Loucy (cell line): ENCODE results near the gene GAB2.

ENCODE experiments used
- H2AFZ ChIP-seq: fragments of 200-600 bp; sonication (generic); 2 replicates; pipeline ENCODE4 v1.6.0; 2016; ENCODE audit warnings: antibody characterized with exemption, mild to moderate bottlenecking, low read length, moderate library complexity
- H3F3A ChIP-seq: fragments of 200-600 bp; 2 replicates; pipeline ENCODE4 v1.6.0; 2016; ENCODE audit warnings: antibody characterized with exemption, low read depth, mild to moderate bottlenecking
- H3K27me3 ChIP-seq: fragments of 200-600 bp; sonication (generic); 2 replicates; pipeline ENCODE4 v1.6.1; 2014; ENCODE audit warnings: low read length, mild to moderate bottlenecking; ENCODE audit not compliant: insufficient read depth, poor library complexity, severe bottlenecking
- H3K36me3 ChIP-seq: fragments of 200-600 bp; sonication (generic); 2 replicates; pipeline ENCODE4 v1.6.1; 2016; ENCODE audit warnings: low read length; ENCODE audit not compliant: insufficient read depth
- H3K4me1 ChIP-seq: fragments of 200-600 bp; sonication (generic); 2 replicates; pipeline ENCODE4 v1.5.1; 2014; ENCODE audit warnings: low read length, mild to moderate bottlenecking; ENCODE audit not compliant: insufficient read depth, poor library complexity, severe bottlenecking
- H3K4me2 ChIP-seq: fragments of 200-600 bp; sonication (generic); 2 replicates; pipeline ENCODE4 v1.6.0; 2014; ENCODE audit warnings: antibody characterized with exemption, low read length, low read depth, mild to moderate bottlenecking; ENCODE audit not compliant: poor library complexity, severe bottlenecking
- H3K4me3 ChIP-seq: fragments of 200-600 bp; sonication (generic); 2 replicates; pipeline ENCODE4 v1.5.1; 2014; ENCODE audit warnings: low read length, mild to moderate bottlenecking, mixed read lengths; ENCODE audit not compliant: poor library complexity, severe bottlenecking
- H3K79me2 ChIP-seq: fragments of 200-600 bp; sonication (generic); 2 replicates; pipeline ENCODE4 v1.6.1; 2014; ENCODE audit warnings: low read length; ENCODE audit not compliant: insufficient read depth
- H3K9ac ChIP-seq: fragments of 200-600 bp; sonication (generic); 2 replicates; pipeline ENCODE4 v1.6.0; 2014; ENCODE audit warnings: mild to moderate bottlenecking, low read depth, low read length, moderate library complexity; ENCODE audit not compliant: poor library complexity, severe bottlenecking
- H3K9me2 ChIP-seq: fragments of 200-600 bp; sonication (generic); replicated peaks from 2 replicates; pipeline ENCODE4 v1.6.1; 2016; ENCODE audit warnings: low read depth, low read length, mixed read lengths
- H3K9me3 ChIP-seq: fragments of 200-600 bp; sonication (generic); 2 replicates; pipeline ENCODE4 v1.6.1; 2014; ENCODE audit warnings: mild to moderate bottlenecking, antibody characterized with exemption, low read length, low read depth; ENCODE audit not compliant: insufficient read depth
- H4K20me1 ChIP-seq: fragments of 200-600 bp; sonication (generic); 2 replicates; pipeline ENCODE4 v1.6.0; 2014; ENCODE audit warnings: antibody characterized with exemption, low read length, mild to moderate bottlenecking; ENCODE audit not compliant: insufficient read depth, poor library complexity, severe bottlenecking
- CTCF ChIP-seq: fragments of 200-600 bp; sonication (generic); conservative IDR thresholded peaks from 2 replicates; pipeline ENCODE4 v1.5.1; 2014; ENCODE audit warnings: mild to moderate bottlenecking, antibody characterized with exemption, low read length
- EZH2phosphoT487 ChIP-seq: fragments of 200-600 bp; IDR thresholded peaks from 2 replicates; pipeline ENCODE4 v1.6.1; 2018; ENCODE audit warnings: antibody characterized with exemption, mild to moderate bottlenecking, moderate library complexity, borderline replicate concordance

The GAB2 gene

GRCh38 chr11:78344676-78345075 lies 72.9 kb downstream of the GAB2 start:
- Histone ChIP-seq H3K4me3 (no peak overlapping the region), H2AFZ (no peak overlapping the region), H3K9me3 (no peaks in the 10 kb centered on the region), H3K4me2 (no peak overlapping the region), H3K9me2 (no peaks in the 10 kb centered on the region), H3K27me3 (no peaks in the 10 kb centered on the region), H3K4me1 (no peaks in the 10 kb centered on the region), H3K9ac (no peak overlapping the region), H3K79me2 (no peaks in the 10 kb centered on the region), H4K20me1 (no peaks in the 10 kb centered on the region), H3F3A (no peaks in the 10 kb centered on the region), H3K36me3 (no peaks in the 10 kb centered on the region)
- TF ChIP-seq CTCF = no peak
- no peak for TF ChIP-seq EZH2phosphoT487

- Histone ChIP-seq H3K79me2 (no peaks in the 10 kb centered on the region), H2AFZ (no peak overlapping the region), H3K9ac (no peak overlapping the region), H3K4me2 (no peak overlapping the region), H3K9me2 (no peaks in the 10 kb centered on the region), H3K27me3 (no peaks in the 10 kb centered on the region), H3K4me3 (no peak overlapping the region), H3K9me3 (no peaks in the 10 kb centered on the region), H3F3A (no peaks in the 10 kb centered on the region), H3K36me3 (no peaks in the 10 kb centered on the region), H4K20me1 (no peaks in the 10 kb centered on the region), H3K4me1 (no peaks in the 10 kb centered on the region)
- no peak for TF ChIP-seq CTCF
- no peak for TF ChIP-seq EZH2phosphoT487
These were observed 73.5 kb downstream of the GAB2 start for GRCh38 chr11:78344094-78344493.

DNA sequence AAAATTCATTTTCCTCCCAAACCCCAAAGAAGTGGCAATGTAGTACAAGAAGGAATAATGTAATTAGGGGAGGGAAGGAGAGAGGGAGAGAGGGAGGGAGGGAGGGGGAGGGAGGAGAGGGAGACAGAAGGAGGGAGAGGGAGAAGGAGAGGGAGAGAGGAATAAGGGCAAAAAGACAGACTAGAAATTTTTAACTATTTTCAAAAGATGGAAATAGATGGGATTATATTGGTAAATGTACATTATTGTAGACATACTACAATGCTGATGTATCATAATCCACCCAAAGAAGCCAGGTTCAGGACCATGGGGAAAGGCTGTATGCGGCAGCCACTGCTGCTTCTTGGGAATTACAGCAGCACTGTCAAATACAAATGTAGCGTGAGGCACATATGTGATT lies 74.3 kb downstream of the GAB2 start:
- H3K36me3 ChIP-seq = no peaks in the 10 kb centered on the region
- H3K4me3 ChIP-seq = no peak overlapping the region
- no peaks in the 10 kb centered on the region for H3K4me1 ChIP-seq
- no peak for TF ChIP-seq EZH2phosphoT487
- no peak for TF ChIP-seq CTCF
- no peak overlapping the region for H3K4me2 ChIP-seq
- no peaks in the 10 kb centered on the region for H3F3A ChIP-seq
- H4K20me1 ChIP-seq = no peaks in the 10 kb centered on the region
- H3K9me2 ChIP-seq = no peaks in the 10 kb centered on the region
- no peak overlapping the region for H2AFZ ChIP-seq
- no peaks in the 10 kb centered on the region for H3K79me2 ChIP-seq
- H3K9ac ChIP-seq = no peak overlapping the region
- no peaks in the 10 kb centered on the region for H3K27me3 ChIP-seq
- no peaks in the 10 kb centered on the region for H3K9me3 ChIP-seq
